Uterus (tissue), 4 donors: Measurements from ENCODE around the gene NCOA5. TPM values are rescaled to one million over a fixed set of nuclear protein-coding genes. Genes with fewer than 3 reads are reported as not detected.
A peak's percentile ranks its signal among the peaks of the same experiment; 100 is the strongest.
"Not testable (repeated sequence)": the region's sequence is repeated elsewhere in the genome, so short reads cannot be mapped to it uniquely, and the experiment has no call there.

Source experiments
- DNase-seq, 2 donors: peaks; one replicate each; pipeline ENCODE4 v3.0.0-alpha.2; 2019 to 2020
- H3K27ac ChIP-seq, 2 donors: fragments of 200-600 bp; sonication (generic); 1 replicate in 1 of 2; 2 replicates in 1 of 2; pipeline ENCODE4 v1.5.1; 2016 to 2018
- H3K27me3 ChIP-seq, 2 donors: fragments of 200-600 bp; sonication (generic); one replicate each; pipeline ENCODE4 v1.5.1; 2018 to 2019; ENCODE audit warnings: control low read depth in 1 of 2
- H3K36me3 ChIP-seq, 2 donors: fragments of 200-600 bp; sonication (generic); one replicate each; pipeline ENCODE4 v1.5.1; 2019; ENCODE audit warnings: control low read depth in 1 of 2
- H3K4me1 ChIP-seq, 2 donors: fragments of 200-600 bp; sonication (generic); one replicate each; pipeline ENCODE4 v1.5.1; 2018 to 2019; ENCODE audit warnings: control low read depth in 1 of 2
- H3K4me3 ChIP-seq, 2 donors: fragments of 200-600 bp; sonication (generic); 1 replicate in 1 of 2; 2 replicates in 1 of 2; pipeline ENCODE4 v1.5.1; 2018 to 2019; ENCODE audit warnings: mild to moderate bottlenecking in 1 of 2
- H3K9me3 ChIP-seq, 2 donors: fragments of 200-600 bp; sonication (generic); one replicate each; pipeline ENCODE4 v1.5.1; 2019; ENCODE audit warnings: control low read depth in 1 of 2
- POLR2A ChIP-seq, 2 donors: fragments of 450-650 bp; IDR thresholded peaks; one replicate each; pipeline ENCODE4 v1.6.1; 2016; ENCODE audit warnings: antibody characterized with exemption in 2 of 2, mild to moderate bottlenecking in 1 of 2, moderate library complexity in 1 of 2
- intact Hi-C: fragments of 100-400 bp; cut with DNase I; formaldehyde crosslinking; loops from one replicate; pipeline ENCODE4 v1.15.1; 2023; ENCODE audit warnings: low total_unique reads
- total RNA-seq, 4 donors: library from RNA; depleted of rRNA in 3 of 4; stranded (reverse); fragments of >200 nt in 3 of 4; gene quantifications; one replicate each; pipeline versions ENCODE4 v1.1.0 to v1.2.4, GENCODE V29; 2014 to 2023
- TF ChIP-seq, protein P1 (sequence below), 4 experiments: fragments of 200-600 bp in 2 of 4; fragments of 450-650 bp in 2 of 4; sonication (generic) in 2 of 4; IDR thresholded peaks; one replicate each; pipeline ENCODE4 v1.5.1; 2016 to 2019; ENCODE audit warnings: antibody characterized with exemption in 4 of 4, mild to moderate bottlenecking in 2 of 4, moderate library complexity in 1 of 4
- donor health status: DM: yes; HTN: yes; CAD: no.

NCOA5 gene
- total RNA-seq, 4 donors from 2014 or later = 8.2 to 37.8 (median 29.5) TPM

DNA sequence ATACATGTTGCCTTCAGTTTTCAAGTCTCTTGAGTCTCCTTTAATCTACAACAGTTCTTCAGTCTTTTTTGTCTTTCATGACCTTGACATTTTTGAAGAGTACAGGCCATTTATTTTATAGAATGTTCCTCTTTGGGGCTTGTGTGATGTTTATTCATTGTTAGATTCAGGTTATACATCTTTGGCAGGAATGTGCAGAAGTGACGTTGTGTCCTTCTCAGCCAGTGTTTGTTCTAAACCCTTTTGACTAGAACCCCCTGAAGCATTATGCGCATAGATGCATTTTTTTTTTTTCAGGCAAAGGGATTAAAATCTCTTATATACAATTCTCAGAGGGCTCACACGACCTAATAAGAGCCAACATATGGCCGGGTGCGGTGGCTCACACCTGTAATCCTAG lies 11.2 kb upstream of the NCOA5 start:
- TF ChIP-seq POLR2A (IDR thresholded peaks at IDR 0.05) = no peak
- TF ChIP-seq, protein P1, sequence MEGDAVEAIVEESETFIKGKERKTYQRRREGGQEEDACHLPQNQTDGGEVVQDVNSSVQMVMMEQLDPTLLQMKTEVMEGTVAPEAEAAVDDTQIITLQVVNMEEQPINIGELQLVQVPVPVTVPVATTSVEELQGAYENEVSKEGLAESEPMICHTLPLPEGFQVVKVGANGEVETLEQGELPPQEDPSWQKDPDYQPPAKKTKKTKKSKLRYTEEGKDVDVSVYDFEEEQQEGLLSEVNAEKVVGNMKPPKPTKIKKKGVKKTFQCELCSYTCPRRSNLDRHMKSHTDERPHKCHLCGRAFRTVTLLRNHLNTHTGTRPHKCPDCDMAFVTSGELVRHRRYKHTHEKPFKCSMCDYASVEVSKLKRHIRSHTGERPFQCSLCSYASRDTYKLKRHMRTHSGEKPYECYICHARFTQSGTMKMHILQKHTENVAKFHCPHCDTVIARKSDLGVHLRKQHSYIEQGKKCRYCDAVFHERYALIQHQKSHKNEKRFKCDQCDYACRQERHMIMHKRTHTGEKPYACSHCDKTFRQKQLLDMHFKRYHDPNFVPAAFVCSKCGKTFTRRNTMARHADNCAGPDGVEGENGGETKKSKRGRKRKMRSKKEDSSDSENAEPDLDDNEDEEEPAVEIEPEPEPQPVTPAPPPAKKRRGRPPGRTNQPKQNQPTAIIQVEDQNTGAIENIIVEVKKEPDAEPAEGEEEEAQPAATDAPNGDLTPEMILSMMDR (IDR thresholded peaks at IDR 0.05) = no peak
- no peaks in the 10 kb centered on the region for H3K9me3 ChIP-seq
- H3K36me3 ChIP-seq = no peaks in the 10 kb centered on the region
- intact Hi-C loops = no loop called here
- DNase-seq = no peak
- no peaks in the 10 kb centered on the region for H3K4me1 ChIP-seq
- H3K4me3 ChIP-seq = no peak overlapping the region
- peaks cover 0 to 4% of the 10 kb centered on the region in 2 donors for H3K27me3 ChIP-seq
- no peak overlapping the region for H3K27ac ChIP-seq

GRCh38 chr20:46100444-46100843 lies 10.7 kb upstream of the NCOA5 start:
- DNase-seq, H3K27ac ChIP-seq, H3K4me1 ChIP-seq, H3K9me3 ChIP-seq, H3K4me3 ChIP-seq, H3K27me3 ChIP-seq, H3K36me3 ChIP-seq, intact Hi-C loops: not testable (repeated sequence)

DNA sequence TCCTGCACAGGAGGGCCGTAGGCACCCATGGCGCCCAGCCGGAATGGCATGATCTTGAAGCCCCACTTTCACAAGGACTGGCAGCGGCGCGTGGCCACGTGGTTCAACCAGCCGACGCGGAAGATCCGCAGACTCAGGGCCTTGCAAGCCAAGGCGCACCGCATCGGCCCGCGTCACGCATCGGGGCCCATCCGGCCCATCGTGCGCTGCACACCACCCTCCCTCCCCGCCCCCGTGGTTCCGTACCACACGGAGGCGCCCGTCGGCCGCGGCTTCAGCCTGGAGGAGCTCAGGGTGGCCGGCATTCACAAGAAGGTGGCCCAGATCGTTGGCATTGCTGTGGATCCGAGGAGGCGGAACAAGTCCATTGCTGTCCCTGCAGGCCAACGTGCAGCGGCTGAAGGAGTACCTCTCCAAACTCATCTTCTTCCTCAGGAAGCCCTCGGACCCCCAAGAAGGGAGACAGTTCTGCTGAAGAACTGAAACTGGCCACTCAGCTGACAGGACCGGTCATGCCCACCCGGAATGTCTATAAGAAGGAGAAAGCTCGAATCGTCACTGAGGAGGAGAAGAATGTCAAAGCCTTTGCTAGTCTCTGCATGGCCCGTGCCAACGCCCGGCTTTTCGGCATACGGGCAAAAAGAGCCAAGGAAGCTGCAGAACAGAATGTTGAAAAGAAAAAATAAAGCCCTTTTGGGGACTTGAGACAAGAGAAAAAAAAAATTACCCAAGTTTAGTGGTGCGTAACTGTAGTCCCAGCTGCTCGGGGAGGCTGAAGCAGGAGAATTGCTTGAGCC lies 9.9 kb upstream of the NCOA5 start:
- no peak for DNase-seq
- no peaks in the 10 kb centered on the region for H3K9me3 ChIP-seq
- no peaks in the 10 kb centered on the region for H3K4me1 ChIP-seq
- H3K27ac ChIP-seq = no peak overlapping the region
- H3K27me3 ChIP-seq = peaks cover 0 to 4% of the 10 kb centered on the region in 2 donors
- TF ChIP-seq POLR2A (IDR thresholded peaks at IDR 0.05) = no peak
- TF ChIP-seq, protein P1 (IDR thresholded peaks at IDR 0.05) = no peak
- H3K36me3 ChIP-seq = no peaks in the 10 kb centered on the region
- H3K4me3 ChIP-seq = no peak overlapping the region
- intact Hi-C loops = no loop called here

- intact Hi-C loops = no loop called here
- H3K27ac ChIP-seq = no peak overlapping the region
- no peaks in the 10 kb centered on the region for H3K4me1 ChIP-seq
- no peaks in the 10 kb centered on the region for H3K27me3 ChIP-seq
- TF ChIP-seq, protein P1 (IDR thresholded peaks at IDR 0.05) = no peak
- no peak for TF ChIP-seq POLR2A (IDR thresholded peaks at IDR 0.05)
- H3K9me3 ChIP-seq = no peaks in the 10 kb centered on the region
- H3K4me3 ChIP-seq = no peak overlapping the region
- no peaks in the 10 kb centered on the region for H3K36me3 ChIP-seq
- no peak for DNase-seq
These were observed 3.8 kb upstream of the NCOA5 start for GRCh38 chr20:46093531-46093930.

DNA sequence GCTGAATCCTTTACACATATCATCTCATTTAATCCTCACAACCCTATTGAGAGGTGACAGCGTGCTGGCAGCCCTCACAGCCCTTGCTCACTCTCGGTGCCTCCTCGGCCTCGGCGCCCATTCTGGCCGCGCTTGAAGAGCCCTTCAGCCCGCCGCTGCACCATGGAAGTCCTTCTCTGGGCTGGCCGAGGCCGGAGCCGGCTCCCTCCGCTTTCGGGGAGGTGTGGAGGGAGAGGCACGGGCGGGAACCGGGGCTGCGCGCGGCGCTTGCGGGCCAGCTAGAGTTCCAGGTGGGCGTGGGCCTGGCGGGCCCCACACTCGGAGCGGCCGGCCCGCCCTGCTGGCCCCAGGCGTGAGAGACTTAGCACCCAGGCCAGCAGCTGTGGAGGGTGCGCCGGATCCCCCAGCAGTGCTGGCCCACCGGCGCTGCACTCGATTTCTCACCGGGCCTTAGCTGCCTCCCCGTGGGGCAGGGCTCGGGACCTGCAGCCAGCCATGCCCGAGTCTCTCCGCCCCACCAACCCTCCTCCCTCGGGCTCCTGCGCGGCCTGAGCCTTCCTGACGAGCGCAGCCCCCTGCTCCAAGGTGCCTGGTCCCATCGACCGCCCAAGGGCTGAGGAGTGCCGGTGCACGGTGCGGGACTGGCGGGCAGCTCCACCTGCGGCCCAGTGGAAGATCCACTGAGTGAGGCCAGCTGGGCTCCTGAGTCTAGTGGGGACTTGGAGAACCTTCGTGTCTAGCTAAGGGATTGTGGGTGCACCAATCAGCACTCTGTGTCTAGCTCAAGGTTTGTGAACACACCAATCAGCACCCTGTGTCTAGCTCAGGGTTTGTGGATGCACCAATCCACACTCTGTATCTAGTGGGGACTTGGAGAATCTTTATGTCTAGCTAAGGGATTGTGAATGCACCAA lies 2.1 kb upstream of the NCOA5 start:
- DNase-seq, H3K4me1 ChIP-seq, H3K36me3 ChIP-seq, H3K27me3 ChIP-seq, H3K9me3 ChIP-seq, H3K27ac ChIP-seq, intact Hi-C loops, H3K4me3 ChIP-seq: not testable (repeated sequence)

- no peak for DNase-seq
- intact Hi-C loops = no loop called here
- peaks cover 0 to 9% of the 10 kb centered on the region in 2 donors for H3K4me1 ChIP-seq
These were observed 670 bp downstream of the NCOA5 start for GRCh38 chr20:46089167-46089416.

More at GRCh38 chr20:46089167-46089416, 670 bp downstream of the NCOA5 start:
- H3K27me3 ChIP-seq = no peaks in the 10 kb centered on the region
- no peaks in the 10 kb centered on the region for H3K9me3 ChIP-seq
- peak overlapping the region; percentile 80 to 89 for H3K4me3 ChIP-seq
- peak overlapping the region; percentile 95 to 98 for H3K27ac ChIP-seq
- TF ChIP-seq, protein P1 (IDR thresholded peaks at IDR 0.05) = no peak
- no peak for TF ChIP-seq POLR2A (IDR thresholded peaks at IDR 0.05)
- no peaks in the 10 kb centered on the region for H3K36me3 ChIP-seq
